ENCODE results near the gene CGREF1.
"Not testable (repeated sequence)": the region's sequence is repeated elsewhere in the genome, so short reads cannot be mapped to it uniquely, and the experiment has no call there.

Gene CGREF1

DNA sequence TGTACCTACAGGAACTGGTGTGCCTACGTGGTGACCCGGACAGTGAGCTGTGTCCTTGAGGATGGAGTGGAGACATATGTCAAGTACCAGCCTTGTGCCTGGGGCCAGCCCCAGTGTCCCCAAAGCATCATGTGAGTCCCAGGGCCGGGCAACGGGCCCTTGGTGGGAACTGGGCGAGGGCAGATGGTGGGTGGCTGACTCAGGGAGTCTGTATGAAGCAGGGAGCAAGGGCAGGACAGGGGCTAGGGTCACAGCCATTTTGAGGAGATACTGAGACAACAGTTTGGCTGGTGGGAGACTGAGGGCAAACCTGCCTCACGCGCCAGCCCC lies 38.8 kb downstream of the CGREF1 start:
- peak overlapping the region; percentile 83; the same call in 1 of the 2 replicates for H3K27ac ChIP-seq
- TF ChIP-seq, protein P1, sequence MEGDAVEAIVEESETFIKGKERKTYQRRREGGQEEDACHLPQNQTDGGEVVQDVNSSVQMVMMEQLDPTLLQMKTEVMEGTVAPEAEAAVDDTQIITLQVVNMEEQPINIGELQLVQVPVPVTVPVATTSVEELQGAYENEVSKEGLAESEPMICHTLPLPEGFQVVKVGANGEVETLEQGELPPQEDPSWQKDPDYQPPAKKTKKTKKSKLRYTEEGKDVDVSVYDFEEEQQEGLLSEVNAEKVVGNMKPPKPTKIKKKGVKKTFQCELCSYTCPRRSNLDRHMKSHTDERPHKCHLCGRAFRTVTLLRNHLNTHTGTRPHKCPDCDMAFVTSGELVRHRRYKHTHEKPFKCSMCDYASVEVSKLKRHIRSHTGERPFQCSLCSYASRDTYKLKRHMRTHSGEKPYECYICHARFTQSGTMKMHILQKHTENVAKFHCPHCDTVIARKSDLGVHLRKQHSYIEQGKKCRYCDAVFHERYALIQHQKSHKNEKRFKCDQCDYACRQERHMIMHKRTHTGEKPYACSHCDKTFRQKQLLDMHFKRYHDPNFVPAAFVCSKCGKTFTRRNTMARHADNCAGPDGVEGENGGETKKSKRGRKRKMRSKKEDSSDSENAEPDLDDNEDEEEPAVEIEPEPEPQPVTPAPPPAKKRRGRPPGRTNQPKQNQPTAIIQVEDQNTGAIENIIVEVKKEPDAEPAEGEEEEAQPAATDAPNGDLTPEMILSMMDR (conservative IDR thresholded peaks at IDR 0.05; ENCODE audit: low read depth) = no peak
- no peak for DNase-seq (ENCODE audit: low spot score)
- ChIA-PET POLR2A (ENCODE audit: low non-redundant PET) (no interaction called here), CTCF (interaction anchor here (1.3 kb wide), 1 partner anchor 234 kb away, joined by 5 read pairs; no protein-coding TSS in a partner anchor)

DNA sequence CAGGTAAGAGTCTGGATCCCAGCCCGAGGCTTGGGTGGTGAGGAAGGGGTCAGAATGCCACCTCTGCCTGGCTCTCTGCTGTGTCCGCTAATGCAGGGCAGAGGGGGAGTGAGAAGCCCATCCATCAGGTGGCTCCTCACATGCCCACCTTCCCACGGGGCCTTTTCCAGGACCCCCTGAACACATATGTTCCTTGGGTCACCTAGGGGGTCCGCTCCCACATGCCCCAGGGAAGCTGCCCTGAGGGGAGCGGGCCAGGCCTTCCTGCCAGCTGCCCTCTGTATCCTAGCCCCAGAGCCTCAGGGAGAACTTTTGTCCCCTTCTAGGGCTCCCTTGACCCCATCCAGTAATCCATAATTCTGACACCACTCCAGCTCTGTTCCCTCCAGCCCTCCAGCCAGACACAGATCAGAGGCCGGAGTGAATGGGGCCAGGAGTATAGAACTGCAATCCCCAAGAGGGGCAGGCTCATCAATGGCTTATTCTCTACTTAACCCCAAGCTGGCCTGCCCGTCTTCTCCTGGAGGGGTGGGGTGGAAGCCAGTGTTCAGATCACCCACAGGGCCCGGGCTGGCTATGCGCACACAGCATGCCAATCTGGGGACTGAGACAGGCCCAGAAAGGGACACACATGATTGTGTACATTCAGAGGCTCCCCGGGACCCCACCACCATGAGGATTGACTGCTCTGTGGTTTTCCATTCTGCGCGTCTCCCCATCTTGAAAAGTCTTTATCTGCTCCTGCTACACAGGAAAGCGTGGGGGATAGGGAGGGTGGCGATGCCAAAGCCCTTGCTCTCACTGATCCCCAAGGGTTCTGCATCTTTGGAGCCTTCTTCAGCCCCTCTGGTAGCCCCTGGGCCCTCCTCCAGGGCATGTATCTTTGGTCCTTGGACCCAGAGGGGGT lies 39.4 kb downstream of the CGREF1 start:
- TF ChIP-seq, protein P1 (conservative IDR thresholded peaks at IDR 0.05; ENCODE audit: low read depth) = no peak
- DNase-seq (ENCODE audit: low spot score) = no peak
- 0 out of 2 replicates have a peak overlapping the region, but pooled peaks have one; percentile 83 for H3K27ac ChIP-seq
- ChIA-PET CTCF (interaction anchor here (0.6 to 1.1 kb wide), 2 partner anchors 118 to 252 kb away, joined by 3 to 4 read pairs; no protein-coding TSS in a partner anchor), POLR2A (ENCODE audit: low non-redundant PET) (no interaction called here)

DNA sequence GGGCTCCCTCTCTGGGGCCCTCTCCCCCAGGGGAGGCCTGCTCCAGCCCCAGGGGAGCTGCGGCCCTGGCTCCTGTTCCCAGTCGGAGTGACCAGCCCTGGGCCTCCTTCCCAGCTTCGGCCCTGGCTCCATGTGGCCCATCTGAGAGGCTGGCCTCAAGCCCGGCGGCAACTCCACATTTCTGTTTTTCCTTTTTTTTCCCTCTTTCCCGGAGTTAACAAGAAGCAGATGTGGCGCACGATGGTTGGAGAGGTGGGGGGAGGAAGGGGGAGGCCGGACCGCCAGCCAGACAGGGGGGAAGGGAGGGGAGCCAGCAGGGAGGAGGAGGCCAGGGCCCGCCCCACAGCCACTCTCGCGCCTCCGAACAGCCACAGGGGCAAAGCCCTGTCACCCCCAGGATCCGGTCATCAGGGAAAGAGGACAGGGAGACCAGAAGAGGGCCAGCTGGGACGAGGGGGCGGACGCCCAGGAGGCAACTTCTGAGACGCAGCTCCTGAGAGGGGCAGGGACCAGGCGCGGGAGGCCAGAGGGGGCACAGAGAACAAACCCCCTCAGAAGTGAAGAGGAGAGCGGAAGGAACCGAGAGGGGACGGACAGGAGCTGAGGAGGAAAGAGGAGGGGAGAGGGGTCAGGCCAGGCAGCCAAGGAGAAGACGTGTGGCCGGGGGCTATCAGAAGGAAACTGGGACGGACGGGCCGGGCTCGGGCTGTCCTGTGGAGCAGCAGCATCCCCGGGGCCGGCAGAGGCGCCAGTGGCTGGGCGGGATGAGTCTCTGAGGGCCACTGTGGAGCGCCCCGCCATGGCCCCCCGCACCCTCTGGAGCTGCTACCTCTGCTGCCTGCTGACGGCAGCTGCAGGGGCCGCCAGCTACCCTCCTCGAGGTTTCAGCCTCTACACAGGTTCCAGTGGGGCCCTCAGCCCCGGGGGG lies 40.4 kb downstream of the CGREF1 start, which contains the start of gene EMILIN1:
Gene EMILIN1 (plus strand): TSS at position 349 of the 928 bp plus-strand sequence. CDS start 451 bp downstream, at position 800.
- DNase-seq (ENCODE audit: low spot score) = no peak
- TF ChIP-seq, protein P1 (conservative IDR thresholded peaks at IDR 0.05; ENCODE audit: low read depth) = no peak
- no peak within 1 kb of the TSS for H3K27ac ChIP-seq
- ChIA-PET CTCF (interaction anchor here (0.6 to 1.1 kb wide), 3 partner anchors 117 to 251 kb away, joined by 3 to 4 read pairs (median 3); no protein-coding TSS in a partner anchor), POLR2A (ENCODE audit: low non-redundant PET) (no interaction called here)

DNA sequence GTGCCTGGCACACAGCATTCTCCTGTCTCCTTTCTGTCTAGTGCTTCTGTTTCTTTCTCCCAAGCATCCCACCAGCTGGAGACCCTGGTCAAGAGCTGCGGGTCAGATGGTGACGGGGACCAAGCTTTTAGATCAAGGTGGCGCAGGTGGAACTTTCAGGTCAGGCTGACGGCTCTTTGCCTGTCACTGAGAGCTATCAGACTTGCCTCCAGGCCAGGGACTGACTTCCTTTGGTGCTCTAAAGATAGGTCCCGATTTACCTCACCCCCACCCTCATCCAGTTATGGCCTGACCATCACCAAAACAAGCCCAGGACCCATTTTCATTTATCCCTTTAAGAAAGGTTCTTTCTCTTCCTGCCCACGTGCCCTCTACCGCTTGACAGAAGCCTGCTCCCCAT lies 41.7 kb downstream of the CGREF1 start:
- no peak overlapping the region for H3K27ac ChIP-seq
- ChIA-PET POLR2A (ENCODE audit: low non-redundant PET) (interaction anchor here (0.5 to 0.8 kb wide), 2 partner anchors 9 to 33 kb away, joined by 3 read pairs; partner anchors contain the start of gene KHK), CTCF (no interaction called here)
- TF ChIP-seq, protein P1 (conservative IDR thresholded peaks at IDR 0.05; ENCODE audit: low read depth) = no peak
- DNase-seq (ENCODE audit: low spot score) = no peak

DNA sequence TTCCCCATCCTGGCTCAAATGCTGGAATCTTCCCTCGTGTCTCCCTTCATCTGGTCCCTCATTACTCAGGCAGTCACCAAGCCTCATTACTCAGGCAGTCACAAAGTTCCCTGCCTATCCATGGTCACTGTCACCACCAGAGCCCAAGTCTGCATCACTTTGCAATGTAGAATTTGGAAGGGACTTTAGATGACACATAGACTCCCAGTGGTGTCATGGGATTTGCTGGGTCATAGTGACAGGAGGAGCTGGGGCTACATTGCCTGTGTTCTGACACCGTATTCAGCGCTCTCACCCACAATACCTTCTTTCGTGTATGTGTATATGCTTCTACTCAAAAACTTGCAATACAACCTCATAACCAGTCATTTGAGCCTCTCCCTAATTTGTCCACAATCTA lies 42.6 kb downstream of the CGREF1 start:
- CTCF ChIA-PET = no interaction called here
- POLR2A ChIA-PET (ENCODE audit: low non-redundant PET) = interaction anchor here (0.8 kb wide), 1 partner anchor 10 kb away, joined by 3 read pairs; the partner anchor contains the start of gene KHK
- H3K27ac ChIP-seq = no peak overlapping the region
- DNase-seq (ENCODE audit: low spot score) = no peak
- TF ChIP-seq, protein P1 (conservative IDR thresholded peaks at IDR 0.05; ENCODE audit: low read depth) = no peak

DNA sequence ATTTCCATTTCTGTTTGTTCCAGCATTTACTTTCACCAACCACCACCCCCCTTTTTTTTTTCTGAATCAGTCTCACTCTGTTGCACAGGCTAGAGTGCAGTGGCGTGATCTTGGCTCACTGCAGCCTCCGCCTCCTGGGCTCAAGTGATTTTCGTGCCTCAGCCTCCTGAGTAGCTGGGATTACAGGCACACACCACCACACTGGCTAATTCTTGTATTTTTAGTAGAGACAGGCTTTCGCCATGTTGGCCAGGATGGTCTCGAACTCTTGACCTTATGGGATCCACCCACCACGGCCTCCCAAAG lies 43.4 kb downstream of the CGREF1 start:
- H3K27ac ChIP-seq; CTCF ChIA-PET; POLR2A ChIA-PET (ENCODE audit: low non-redundant PET): not testable (repeated sequence)

More for the DNA sequence above, 43.4 kb downstream of the CGREF1 start:
- not testable (repeated sequence) for DNase-seq (ENCODE audit: low spot score)
